VCaP (cell line): ENCODE measurements around the gene RETREG1.

Experiments
- H3K27ac ChIP-seq: fragments of 450-650 bp; 2 replicates; pipeline ENCODE4 v1.5.1; 2017
- TF ChIP-seq, protein P1 (sequence below): fragments of 450-650 bp; conservative IDR thresholded peaks from 2 replicates; pipeline ENCODE4 v1.5.1; 2017; ENCODE audit warnings: mild to moderate bottlenecking, moderate library complexity

The RETREG1 gene

DNA sequence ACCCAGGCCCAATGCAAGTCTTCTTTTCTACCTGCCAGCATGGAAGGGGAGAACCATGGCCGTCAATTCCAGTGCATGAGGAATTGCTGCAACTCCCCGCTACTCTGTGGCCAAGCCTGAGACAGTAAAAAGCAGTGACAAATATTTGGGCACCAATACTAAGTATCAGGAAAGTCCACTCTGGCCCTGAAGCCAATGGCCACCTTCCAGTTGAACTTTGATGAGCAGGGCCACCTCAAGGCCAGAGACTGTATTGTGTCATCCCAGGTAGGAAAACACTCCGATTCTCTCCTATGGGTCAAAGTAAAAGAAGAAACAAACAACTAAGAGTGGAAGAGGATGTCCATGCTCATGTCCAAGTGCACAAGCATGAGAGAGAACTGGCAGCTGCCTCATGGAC lies 27.1 kb downstream of the RETREG1 start:
- TF ChIP-seq, protein P1, sequence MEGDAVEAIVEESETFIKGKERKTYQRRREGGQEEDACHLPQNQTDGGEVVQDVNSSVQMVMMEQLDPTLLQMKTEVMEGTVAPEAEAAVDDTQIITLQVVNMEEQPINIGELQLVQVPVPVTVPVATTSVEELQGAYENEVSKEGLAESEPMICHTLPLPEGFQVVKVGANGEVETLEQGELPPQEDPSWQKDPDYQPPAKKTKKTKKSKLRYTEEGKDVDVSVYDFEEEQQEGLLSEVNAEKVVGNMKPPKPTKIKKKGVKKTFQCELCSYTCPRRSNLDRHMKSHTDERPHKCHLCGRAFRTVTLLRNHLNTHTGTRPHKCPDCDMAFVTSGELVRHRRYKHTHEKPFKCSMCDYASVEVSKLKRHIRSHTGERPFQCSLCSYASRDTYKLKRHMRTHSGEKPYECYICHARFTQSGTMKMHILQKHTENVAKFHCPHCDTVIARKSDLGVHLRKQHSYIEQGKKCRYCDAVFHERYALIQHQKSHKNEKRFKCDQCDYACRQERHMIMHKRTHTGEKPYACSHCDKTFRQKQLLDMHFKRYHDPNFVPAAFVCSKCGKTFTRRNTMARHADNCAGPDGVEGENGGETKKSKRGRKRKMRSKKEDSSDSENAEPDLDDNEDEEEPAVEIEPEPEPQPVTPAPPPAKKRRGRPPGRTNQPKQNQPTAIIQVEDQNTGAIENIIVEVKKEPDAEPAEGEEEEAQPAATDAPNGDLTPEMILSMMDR = no peak
- no peak overlapping the region for H3K27ac ChIP-seq

DNA sequence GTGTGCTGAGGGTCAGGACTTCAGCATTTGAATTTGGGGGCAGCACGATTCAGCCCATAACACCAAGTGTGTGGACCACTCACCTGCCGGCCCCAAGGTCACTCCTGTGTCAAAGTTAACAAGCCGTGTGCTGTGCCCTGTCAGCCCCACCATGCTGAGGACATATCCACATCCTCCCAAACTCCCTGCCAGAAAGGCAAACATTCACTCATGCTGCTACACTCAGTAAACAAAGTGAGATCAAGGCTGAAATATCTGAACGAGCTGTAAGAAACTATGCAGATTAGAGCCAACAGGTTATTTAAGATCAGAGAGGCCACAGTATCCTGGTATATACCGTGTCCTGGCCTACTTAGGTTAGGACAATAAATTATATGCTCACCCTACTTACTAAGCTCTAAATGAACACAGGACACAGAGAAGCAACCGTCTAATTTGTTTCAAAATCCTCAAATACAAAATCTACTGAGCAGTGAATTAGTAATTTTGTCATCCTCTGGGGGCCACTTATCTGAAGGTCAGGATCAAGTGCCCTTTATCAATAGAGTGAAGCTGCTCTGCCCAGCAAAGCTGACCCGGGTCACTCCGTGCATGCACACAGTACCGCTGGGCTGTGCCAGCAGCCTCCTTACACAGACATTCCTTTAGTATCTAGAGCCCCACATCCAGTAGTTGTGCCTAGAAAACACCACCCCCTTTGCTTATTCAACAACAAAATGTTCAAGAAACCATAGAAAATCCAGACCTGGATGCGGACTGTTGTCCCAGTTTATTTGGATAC lies 28.2 kb downstream of the RETREG1 start:
- TF ChIP-seq, protein P1 = no peak
- H3K27ac ChIP-seq = peak overlapping the region; percentile 31

DNA sequence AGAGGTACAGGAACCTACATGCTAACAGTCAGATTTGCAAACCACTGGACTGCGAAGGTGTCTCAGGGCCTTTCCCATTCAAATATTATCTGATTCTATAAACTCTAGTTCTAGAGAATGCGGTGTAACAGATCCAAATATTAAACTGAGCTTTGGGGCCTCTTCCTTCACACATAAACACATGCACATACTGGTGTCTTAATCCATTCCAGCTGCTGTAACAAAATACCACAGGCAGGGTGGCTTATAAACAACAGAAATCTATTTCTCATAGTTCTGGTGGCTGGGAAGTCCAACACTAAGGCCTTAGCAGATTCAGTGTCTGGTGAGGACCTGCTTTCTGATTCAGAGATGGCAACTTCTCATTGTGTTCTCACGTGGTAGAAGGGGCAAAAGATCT lies 30.2 kb downstream of the RETREG1 start:
- TF ChIP-seq, protein P1 = no peak
- H3K27ac ChIP-seq = no peak overlapping the region

DNA sequence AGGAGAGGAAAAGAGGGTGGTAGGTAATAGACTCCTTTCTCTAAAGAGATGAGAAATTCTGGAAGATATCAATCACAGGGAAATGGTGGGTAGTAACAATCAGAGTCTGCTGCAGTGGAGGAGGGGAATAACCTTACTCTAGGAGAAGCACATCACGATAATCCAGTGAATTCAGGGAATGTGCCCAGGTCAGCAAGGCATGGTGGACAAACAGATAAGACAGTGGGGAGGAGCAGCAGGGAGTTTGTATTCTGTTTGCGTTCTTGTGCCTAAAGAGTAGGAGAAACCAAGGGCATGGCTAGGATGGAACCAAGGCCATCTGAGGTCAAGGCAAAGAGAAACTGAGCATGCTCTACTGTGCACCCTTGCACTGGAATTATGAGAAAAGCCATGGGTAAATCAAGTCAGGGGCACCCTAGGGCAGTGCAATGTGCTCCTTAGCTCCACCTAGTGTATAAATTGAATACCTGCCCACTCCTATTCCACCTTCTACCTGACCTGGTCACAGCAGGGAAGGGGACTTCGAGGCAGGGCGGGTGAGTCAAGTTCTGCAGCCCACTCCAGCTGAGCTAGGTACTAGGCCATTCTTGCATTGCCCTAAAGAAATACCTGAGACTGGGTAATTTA lies 31.6 kb downstream of the RETREG1 start:
- H3K27ac ChIP-seq = no peak overlapping the region
- TF ChIP-seq, protein P1 = peak; percentile 39; the same call in 1 of the 2 replicates

DNA sequence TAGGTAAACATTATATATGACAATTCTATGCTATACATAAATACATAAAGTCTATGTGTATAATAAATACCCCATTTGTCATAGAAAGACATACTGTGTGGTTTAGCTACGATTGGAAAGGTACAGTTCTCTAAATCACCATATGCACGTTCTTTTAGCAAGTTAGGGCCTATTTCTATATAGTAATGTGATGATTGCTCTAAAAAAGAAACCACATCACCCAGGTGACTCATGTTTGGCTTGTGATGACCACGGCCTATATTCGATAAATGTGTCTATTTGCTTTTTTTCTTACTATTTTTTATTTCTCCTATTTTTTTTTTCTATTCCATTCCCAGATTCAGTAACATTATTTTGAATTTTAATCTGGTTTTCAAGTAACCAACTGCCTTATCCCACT lies 34.7 kb downstream of the RETREG1 start:
- TF ChIP-seq, protein P1 = no peak
- no peak overlapping the region for H3K27ac ChIP-seq

DNA sequence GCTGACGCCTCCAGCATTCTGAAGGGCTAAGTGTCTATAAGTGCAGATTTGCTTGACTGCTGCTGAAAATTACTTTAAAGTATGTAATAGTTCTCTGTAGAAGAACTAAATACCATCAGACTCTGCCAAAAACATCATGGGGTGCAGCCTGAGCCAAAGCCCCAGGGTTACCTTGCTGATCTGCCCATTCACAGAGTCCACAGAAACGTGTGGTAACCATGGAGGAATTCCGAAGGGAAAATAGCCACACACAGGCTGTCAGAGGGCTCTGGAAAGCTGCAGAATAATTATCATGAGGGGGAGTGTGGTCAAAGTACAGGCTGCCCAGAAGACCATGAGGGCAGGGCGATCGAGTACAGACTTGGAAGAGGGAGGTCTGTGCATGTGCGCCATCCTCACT lies 36.4 kb downstream of the RETREG1 start:
- H3K27ac ChIP-seq = peak overlapping the region; percentile 69; the same call in 1 of the 2 replicates
- TF ChIP-seq, protein P1 = no peak

DNA sequence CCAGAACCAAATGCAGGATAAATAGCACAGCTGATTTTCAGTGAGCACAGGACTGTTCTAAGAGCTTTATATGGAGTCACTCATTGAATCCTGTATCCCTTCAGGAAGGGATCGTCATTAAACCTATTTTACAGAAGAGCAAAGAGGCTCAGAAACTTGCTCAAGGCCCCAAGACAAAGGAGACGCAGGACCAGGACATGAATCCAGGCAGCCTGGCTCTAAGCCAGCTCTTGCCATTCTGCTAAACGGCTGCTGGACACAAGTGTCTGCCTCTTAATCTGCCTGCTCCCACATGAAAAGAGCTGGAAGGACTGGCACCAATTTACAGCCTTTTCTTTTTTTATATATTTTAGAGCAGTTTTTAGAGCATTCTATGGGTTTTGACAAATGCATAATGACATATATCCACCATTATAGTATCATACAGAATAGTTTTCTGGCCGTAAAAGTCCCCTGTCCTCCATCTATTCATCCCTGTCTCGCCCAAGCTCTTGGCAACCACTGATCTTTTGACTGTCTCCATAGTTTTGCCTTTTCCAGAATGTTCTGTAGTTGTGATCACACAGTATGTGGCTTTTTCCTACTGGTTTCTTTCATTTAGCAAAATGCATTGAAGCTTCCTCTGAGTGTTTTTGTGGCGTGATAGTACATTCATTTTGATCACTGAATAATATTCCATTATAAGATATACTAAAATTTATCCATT lies 37.5 kb downstream of the RETREG1 start:
- H3K27ac ChIP-seq = peak overlapping the region; percentile 69
- TF ChIP-seq, protein P1 = no peak
